Fibroblast of pulmonary artery (primary cell): ENCODE results near the gene LRRC72.

ENCODE experiments used
- DNase-seq: peaks from one replicate; pipeline ENCODE4 v3.0.0-alpha.2; 2010; ENCODE audit warnings: low read depth
- H3K4me3 ChIP-seq: replicated peaks from 2 replicates; pipeline ENCODE4 v1.5.1; 2011; ENCODE audit warnings: low read depth, mild to moderate bottlenecking, control low read depth, low read length, moderate library complexity
- TF ChIP-seq, protein P1 (sequence below): IDR thresholded peaks from 2 replicates; pipeline ENCODE4 v1.5.1; 2011; ENCODE audit warnings: mild to moderate bottlenecking, control low read depth, low read length, inconsistent platforms; ENCODE audit errors: missing control alignments

The LRRC72 gene

DNA sequence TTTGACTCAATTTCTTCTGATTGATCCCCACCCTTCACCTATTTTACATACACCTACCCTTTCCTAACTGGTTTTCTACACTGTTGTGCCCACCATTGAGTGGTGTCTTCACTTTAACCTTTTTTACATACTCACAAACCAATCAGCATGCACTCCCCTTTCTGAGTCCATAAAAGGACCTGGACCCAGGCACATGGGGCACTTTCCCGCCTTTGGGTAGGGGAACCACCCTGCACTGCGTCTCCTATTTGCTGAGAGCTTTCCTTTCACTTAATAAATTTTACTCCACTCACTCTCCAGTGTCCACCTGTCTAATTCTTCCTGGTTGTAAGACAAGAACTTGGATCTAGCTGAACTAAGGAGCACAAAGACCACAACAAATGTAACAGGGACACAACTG is 85.1 kb downstream of the LRRC72 start:
- TF ChIP-seq, protein P1, sequence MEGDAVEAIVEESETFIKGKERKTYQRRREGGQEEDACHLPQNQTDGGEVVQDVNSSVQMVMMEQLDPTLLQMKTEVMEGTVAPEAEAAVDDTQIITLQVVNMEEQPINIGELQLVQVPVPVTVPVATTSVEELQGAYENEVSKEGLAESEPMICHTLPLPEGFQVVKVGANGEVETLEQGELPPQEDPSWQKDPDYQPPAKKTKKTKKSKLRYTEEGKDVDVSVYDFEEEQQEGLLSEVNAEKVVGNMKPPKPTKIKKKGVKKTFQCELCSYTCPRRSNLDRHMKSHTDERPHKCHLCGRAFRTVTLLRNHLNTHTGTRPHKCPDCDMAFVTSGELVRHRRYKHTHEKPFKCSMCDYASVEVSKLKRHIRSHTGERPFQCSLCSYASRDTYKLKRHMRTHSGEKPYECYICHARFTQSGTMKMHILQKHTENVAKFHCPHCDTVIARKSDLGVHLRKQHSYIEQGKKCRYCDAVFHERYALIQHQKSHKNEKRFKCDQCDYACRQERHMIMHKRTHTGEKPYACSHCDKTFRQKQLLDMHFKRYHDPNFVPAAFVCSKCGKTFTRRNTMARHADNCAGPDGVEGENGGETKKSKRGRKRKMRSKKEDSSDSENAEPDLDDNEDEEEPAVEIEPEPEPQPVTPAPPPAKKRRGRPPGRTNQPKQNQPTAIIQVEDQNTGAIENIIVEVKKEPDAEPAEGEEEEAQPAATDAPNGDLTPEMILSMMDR: no peak
- no peak for DNase-seq
- no peak overlapping the region for H3K4me3 ChIP-seq

DNA sequence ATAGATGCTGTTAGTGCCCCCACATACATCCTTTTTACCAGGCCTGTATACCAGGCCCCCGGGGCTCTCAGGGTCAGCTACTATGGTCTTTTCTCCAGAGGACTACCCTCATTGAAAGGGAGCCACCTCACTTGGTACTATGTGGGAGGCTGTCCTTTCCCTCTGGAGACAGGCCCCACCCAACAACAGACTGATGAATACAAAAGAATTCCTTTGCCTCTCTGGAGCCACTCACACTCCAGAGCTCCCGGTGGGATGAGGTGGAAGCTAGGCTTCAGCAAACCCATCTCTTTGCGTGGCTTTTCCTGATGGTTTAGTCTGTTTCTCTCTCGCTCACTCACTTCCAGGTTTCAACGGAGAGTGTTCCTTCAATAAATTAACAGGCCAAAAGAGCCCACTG is 88.6 kb downstream of the LRRC72 start:
- TF ChIP-seq, protein P1: no peak
- H3K4me3 ChIP-seq: no peak overlapping the region
- DNase-seq: no peak

DNA sequence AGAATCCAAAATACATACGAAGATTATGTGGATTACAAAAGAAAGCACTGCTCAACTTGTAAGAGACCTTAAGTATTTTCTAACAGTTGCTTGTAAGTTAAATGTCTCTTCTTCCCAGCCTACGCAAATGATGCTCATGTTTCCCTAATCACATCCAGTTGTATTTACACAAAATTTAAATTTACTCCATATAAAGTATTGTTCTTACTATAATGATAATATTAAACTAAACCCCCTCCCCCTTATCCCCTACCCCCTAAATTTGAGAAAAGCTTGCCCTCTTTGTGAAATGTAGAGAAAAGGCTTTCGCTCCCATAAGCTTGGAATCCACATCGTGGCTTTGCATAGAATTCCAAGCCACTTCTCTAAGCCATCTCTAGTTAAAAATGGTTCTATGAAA is 89.5 kb downstream of the LRRC72 start:
- TF ChIP-seq, protein P1: no peak
- H3K4me3 ChIP-seq: no peak overlapping the region
- DNase-seq: no peak

DNA sequence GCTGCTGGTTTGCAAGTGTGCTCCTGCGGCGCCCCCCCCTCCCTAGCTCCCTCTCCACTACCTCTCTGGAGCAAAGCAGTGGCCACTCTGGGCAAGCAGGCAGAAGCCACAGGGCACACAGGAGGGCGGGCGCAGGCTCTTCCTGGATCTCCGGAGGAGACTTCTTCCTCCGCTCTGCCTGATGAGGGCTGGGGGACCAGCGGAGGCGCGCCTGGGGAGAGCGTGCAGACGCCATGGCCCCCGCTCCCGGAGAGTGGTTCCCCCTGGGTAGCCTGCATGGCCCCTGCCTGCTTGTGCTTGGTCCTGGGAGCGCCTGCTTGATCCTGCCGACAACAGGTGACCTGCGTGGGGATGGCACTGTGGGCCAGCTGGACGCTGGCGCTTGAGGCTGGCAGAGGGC is 89.9 kb downstream of the LRRC72 start:
- DNase-seq: no peak
- TF ChIP-seq, protein P1: no peak
- H3K4me3 ChIP-seq: no peak overlapping the region

DNA sequence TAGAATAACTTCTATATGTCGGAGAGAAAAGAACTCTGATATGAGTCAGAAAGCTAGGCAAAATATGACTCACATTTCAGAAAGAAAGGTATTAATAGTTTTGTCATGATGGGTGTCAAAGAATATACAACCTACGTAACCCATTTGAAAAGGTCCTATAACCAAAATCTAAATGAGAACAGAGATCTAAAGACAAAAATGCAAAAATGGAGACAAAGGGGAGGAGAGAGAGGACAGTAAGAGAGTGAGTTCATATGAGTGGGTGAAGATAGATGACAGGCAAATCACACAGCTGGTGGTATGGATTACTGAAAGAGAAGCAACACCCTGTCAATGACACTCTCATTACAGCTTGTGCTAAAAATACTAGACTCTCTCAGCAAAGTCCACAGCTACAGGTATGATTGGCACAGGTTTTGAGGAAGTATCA is 93.4 kb downstream of the LRRC72 start:
- TF ChIP-seq, protein P1: no peak
- H3K4me3 ChIP-seq: no peak overlapping the region
- DNase-seq: no peak

DNA sequence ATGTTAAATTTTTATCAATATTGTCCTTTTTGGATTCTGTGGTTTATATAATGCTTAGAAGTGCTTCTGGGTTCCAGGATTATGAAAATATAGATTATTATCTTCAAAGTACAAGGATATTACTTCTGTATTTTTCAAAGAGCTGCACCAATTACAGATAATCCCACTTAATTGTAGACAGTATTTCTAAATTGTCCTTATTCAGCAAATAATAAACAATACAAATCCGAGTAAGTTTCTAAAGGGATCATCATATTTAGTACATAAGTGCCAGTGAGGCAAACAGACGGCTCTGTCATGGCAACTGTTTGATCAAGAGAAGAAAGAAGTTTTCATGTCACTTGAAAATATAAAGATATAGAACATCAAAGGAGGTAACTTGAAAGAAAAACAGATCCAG is 99.8 kb downstream of the LRRC72 start:
- TF ChIP-seq, protein P1: no peak
- no peak overlapping the region for H3K4me3 ChIP-seq
- no peak for DNase-seq

DNA sequence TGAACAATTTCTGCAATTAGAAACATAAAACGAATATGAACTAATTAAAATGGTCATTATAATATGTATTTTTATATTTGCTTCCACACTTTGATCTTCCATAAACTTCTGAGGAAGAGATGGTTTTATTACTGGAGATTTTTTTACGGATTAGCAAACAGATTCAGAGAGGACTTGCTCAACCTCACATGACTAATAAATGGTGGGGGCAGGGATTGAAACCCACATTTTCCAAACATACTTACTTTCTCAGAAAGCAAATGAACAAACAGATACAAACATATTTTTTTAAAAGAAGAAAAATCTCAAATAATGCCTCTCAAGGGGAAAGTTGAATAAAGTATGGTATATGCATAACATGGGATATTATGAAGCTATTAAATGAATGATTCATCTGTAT is 100.6 kb downstream of the LRRC72 start:
- TF ChIP-seq, protein P1: no peak
- peak; percentile 58 for DNase-seq
- H3K4me3 ChIP-seq: no peak overlapping the region
